HG02571 (cell line): ENCODE data around the gene RNASE9.
A peak's percentile ranks its signal among the peaks of the same experiment; 100 is the strongest.
"Not testable (repeated sequence)": the region's sequence is repeated elsewhere in the genome, so short reads cannot be mapped to it uniquely, and the experiment has no call there.

Source experiments
- ATAC-seq: cut with Tn5 transposase; IDR thresholded peaks from one replicate; pipeline ENCODE4 v1.9.1; 2021; ENCODE audit warnings: mild to moderate bottlenecking, moderate library complexity; ENCODE audit not compliant: unreplicated experiment

Gene RNASE9

GRCh38 chr14:20560961-20561360 lies at the start of gene RNASE9:
Gene RNASE9, minus strand, starts transcription at chr14:20561047.
- ATAC-seq: no peak

DNA sequence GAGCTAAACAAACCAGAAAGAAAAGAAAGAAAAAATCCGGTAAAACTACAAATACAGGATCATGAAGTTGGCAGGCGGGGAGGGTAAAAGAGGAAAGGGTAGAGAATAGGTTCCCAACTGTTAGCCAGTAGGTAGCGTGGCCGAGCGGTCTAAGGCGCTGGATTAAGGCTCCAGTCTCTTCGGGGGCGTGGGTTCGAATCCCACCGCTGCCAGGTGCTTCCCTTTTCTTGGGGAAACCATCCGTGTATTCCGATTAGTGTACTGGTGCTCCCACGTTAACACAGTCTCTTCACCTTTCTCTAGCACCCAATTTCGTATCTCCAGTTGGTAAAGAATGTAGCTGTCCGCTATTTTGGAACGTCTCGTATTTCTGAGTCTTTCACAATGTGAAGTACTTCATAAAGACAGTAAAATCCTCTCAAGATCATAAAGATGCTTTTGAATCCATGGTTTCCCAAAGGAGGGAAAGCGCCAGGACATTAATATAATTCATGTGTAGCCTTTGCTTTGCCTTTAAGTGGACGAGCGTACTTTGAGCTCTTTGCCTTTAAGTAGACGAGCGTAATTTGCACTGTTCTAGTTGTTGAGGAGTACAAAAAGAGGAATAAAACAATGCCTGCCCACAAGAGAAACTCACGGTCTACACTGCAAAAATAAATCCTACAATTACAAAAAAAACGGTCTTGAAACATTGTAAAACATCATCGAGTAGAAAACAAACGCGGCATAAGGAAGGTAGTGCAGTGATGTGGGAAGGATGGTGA lies 49.3 kb upstream of the RNASE9 start:
- peak; percentile 27 for ATAC-seq

- no peak for ATAC-seq
These were observed 48.6 kb upstream of the RNASE9 start for GRCh38 chr14:20609215-20610001.

GRCh38 chr14:20608383-20609110 lies 47.7 kb upstream of the RNASE9 start:
- no peak for ATAC-seq

GRCh38 chr14:20607617-20608016 lies 46.8 kb upstream of the RNASE9 start:
- ATAC-seq: no peak

DNA sequence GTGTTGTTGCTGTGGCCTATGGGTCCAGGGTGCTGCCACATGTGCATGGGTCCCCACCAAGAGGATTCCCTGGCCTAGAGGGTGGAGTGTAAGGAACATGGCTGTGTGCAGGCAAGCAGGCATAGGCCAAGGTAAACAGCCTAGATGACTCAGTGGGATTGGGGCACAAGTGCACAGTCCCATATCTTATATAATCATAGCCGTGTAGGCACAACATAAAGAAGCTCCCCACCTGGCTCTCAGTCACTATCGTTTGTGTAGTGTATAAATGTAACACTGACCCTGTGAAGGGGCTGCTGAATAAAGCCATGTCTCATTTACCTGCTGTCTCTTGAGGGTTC lies 46.0 kb upstream of the RNASE9 start:
- ATAC-seq: no peak

- ATAC-seq: no peak
These were observed 45.5 kb upstream of the RNASE9 start for GRCh38 chr14:20606190-20606901.

DNA sequence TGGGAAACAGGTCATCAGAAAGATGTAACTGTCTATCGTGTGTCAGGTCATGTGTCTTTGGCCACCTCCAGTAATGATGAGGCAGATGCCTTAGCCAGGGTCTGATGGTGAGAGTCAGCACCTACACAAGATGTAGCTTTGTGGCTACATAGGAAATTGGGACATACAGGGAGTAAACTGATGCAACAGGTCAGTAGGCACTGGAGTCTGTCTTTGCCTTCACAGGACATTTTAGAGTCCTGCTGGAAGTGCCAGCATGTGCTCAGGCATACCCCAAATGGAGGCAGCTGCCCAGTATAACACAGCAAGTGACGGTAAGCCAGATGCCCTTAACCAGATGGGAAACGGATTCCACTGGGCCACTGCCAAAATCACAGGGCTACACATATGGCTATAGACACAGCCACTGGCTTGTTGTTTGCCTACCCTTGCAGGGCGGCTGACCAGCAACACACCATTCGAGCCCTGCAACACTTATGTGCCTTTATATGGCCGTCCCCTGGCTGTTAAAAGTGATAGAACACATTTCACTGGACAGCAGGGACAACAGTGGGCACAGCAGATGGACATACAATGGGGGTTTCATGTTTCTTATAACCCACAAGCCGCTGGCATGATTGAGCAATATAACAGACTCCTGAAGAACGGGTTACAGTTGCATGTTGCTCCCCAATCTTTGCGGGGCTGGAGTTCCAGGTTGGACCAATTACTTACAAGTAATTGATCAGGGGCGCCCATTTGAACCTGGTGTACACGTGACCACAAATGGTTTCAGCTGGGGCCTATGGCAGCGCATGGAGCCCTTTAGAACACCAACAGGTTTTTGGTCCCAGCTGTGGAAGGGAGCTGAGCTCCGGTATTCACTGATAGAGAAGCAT lies 43.2 kb upstream of the RNASE9 start:
- no peak for ATAC-seq

GRCh38 chr14:20602583-20602982 lies 41.7 kb upstream of the RNASE9 start:
- ATAC-seq: no peak

- no peak for ATAC-seq
These were observed 40.7 kb upstream of the RNASE9 start for GRCh38 chr14:20601522-20601921.

DNA sequence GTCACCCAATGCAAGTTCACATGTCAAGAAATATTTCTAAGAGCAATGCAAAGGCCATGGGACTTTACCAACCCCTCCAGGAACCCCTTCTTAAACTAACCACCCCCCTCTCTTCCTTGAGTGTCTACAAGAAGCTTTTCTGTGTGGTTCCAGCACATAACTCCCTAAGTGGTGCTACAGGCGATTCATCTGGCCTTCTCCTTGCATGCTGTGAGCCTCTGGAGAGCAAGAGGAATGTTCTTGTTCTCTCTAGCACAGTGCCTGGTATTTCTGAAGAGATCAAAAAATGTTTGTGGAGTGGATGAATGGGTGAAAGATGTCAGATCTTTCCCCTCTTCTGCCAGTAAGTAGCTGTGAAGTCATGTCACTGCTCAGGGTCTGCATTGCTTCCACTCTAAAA lies 36.3 kb upstream of the RNASE9 start:
- ATAC-seq: no peak

- ATAC-seq: not testable (repeated sequence)
These were observed 34.9 kb upstream of the RNASE9 start for GRCh38 chr14:20595726-20596125.

DNA sequence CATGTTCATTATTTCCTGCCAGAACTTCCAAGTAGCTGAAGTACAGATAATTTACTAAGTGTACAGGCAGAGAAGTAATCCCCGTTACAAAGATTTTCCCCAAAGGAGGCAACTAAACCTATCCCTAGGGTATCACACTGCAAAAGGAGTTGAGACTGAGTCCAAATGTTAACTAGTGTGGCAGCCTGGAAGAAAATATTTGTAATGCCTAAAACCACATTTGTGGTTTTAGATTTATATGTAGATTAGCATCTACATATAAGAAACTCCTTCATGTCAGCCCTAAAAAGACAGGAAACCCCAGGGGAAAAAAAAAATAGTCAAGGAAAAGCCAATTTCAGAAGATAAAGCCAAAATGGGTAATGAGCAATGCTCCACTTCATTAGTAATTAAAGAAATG lies 31.7 kb upstream of the RNASE9 start:
- ATAC-seq: no peak

DNA sequence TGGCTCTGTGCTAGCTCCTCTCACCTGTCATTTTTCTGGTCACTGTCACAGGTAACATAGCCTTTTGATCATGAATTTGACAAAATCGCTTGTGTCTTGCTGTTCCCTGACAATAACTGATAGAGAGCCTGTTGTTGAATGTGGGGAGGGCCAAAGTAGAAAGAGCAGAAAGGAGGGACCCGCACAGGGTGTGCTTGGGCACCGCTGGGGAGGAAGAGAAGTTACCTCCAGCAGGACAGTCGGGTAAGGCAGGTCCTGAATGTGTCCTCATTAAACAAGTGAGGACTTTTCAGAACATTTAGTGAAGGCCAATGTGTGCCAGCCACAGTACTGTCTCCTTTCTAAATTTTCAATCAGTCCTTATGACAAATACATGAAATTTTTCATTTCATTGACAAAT lies 30.4 kb upstream of the RNASE9 start, which contains the start of gene RNASE12:
Gene RNASE12, minus strand, starts transcription at position 142 of the 400 bp plus-strand sequence. CDS start 653 bp downstream, outside the sequence.
- ATAC-seq: no peak

GRCh38 chr14:20587489-20588154 lies 26.8 kb upstream of the RNASE9 start, which contains the start of gene RNASE11:
Gene RNASE11, minus strand, starts transcription at chr14:20588001.
- no peak for ATAC-seq

DNA sequence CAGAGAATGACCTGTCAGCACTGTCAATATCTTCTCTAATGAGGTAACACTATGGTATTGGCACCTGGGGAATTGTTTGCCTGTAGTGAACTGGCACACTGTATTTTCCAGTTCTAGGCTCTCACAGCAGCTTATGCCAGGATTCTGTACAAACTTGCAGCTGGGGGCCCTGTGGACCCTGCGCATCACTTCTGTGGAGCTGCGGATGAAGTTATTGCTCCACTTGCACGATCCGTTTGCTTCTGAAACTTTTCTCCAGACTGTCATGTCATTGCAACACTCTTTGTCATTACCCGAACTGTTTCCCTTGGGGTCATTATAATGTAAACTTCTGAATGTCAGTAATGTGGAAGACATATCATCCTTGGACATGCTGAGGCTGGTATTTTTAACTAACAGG lies 23.1 kb upstream of the RNASE9 start:
- no peak for ATAC-seq

- no peak for ATAC-seq
These were observed 22.3 kb upstream of the RNASE9 start for GRCh38 chr14:20583142-20583541.

DNA sequence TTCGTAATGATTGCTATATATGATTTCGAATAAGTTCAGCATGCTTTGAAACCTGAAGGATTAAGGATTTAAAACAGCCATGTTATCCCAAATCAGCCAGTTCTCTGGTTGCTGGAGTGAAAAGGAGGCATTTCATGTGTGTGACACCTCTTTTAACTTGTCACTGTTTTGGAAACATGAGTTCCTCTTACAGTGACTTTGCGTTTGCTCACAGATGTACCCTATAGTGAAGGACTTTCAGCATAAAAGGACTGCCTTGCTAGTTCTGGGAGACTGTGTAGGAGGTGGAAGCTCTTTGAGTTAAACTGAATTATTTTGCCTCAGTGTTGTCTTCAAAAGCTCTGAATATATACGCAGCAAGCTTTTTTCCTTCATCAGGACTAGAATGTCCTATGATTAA lies 19.4 kb upstream of the RNASE9 start:
- no peak for ATAC-seq

- no peak for ATAC-seq
These were observed 18.1 kb upstream of the RNASE9 start for GRCh38 chr14:20578784-20579502.
